BLaER1 treated with 17β-estradiol and CSF1 and Interleukin-3, amounts not matched to agents 10 nM and 100 nM (cell line): ENCODE data around the gene TEX38.

Experiments used
- H3K27ac ChIP-seq, 11 experiments: shearing (Covaris generic); formaldehyde crosslinking; 2 replicates each; pipeline ENCODE4 v1.8.1; 2022
- H3K27me3 ChIP-seq, 11 experiments: shearing (Covaris generic); formaldehyde crosslinking; 2 replicates each; pipeline ENCODE4 v1.8.1; 2022
- H3K36me3 ChIP-seq, 11 experiments: shearing (Covaris generic); formaldehyde crosslinking; 2 replicates each; pipeline ENCODE4 v1.8.1; 2022
- H3K4me1 ChIP-seq, 10 experiments: shearing (Covaris generic); formaldehyde crosslinking; 2 replicates each; pipeline ENCODE4 v1.8.1; 2022
- H3K4me2 ChIP-seq, 11 experiments: shearing (Covaris generic); formaldehyde crosslinking; 2 replicates each; pipeline ENCODE4 v1.8.1; 2022
- H3K4me3 ChIP-seq, 10 experiments: shearing (Covaris generic); formaldehyde crosslinking; 2 replicates each; pipeline ENCODE4 v1.8.1; 2022
- H3K9ac ChIP-seq, 11 experiments: shearing (Covaris generic); formaldehyde crosslinking; 2 replicates each; pipeline ENCODE4 v1.8.1; 2022
- H3K9me3 ChIP-seq, 11 experiments: shearing (Covaris generic); formaldehyde crosslinking; replicated peaks in 1 of 11; 2 replicates each; pipeline ENCODE4 v1.8.1; 2022
- H4K20me1 ChIP-seq, 11 experiments: shearing (Covaris generic); formaldehyde crosslinking; 2 replicates each; pipeline ENCODE4 v1.8.1; 2022
- Cebpa-rat ChIP-seq, 11 experiments: shearing (Covaris generic); IDR thresholded peaks; 2 replicates each; pipeline ENCODE4 v1.8.1; 2022

The TEX38 gene

GRCh38 chr1:46679789-46680573, 8.3 kb downstream of the TEX38 start:
- Histone ChIP-seq H3K4me1 (no peaks in the 10 kb centered on the region), H3K27me3 (no peaks in the 10 kb centered on the region), H3K9me3 (no peaks in the 10 kb centered on the region), H3K36me3 (peaks cover 96 to 100% (median 100%) of the 10 kb centered on the region in 11 experiments), H3K4me3 (no peak overlapping the region), H4K20me1 (peaks cover 0 to 5% (median 0%) of the 10 kb centered on the region in 11 experiments; a peak in 6 of 22 replicates), H3K27ac (no peak overlapping the region), H3K9ac (no peak overlapping the region), H3K4me2 (no peak overlapping the region)
- TF ChIP-seq Cebpa-rat (IDR thresholded peaks at IDR 0.05), result no peak

- peaks cover 0 to 12% (median 0%) of the 10 kb centered on the region in 11 experiments; a peak in 5 of 22 replicates for H4K20me1 ChIP-seq
- H3K9ac ChIP-seq, result no peak overlapping the region
- H3K4me2 ChIP-seq, result no peak overlapping the region
- no peak overlapping the region for H3K27ac ChIP-seq
- no peak overlapping the region for H3K4me3 ChIP-seq
- no peaks in the 10 kb centered on the region for H3K27me3 ChIP-seq
- peaks cover 99 to 100% (median 100%) of the 10 kb centered on the region in 11 experiments for H3K36me3 ChIP-seq
- peaks cover 0 to 3% (median 0%) of the 10 kb centered on the region in 10 experiments; a peak in 1 of 20 replicates for H3K4me1 ChIP-seq
- no peaks in the 10 kb centered on the region for H3K9me3 ChIP-seq
- TF ChIP-seq Cebpa-rat (IDR thresholded peaks at IDR 0.05), result no peak
Observed at GRCh38 chr1:46681333-46682034, 9.8 kb downstream of the TEX38 start.

- Histone ChIP-seq H3K36me3 (peaks cover 99 to 100% (median 100%) of the 10 kb centered on the region in 11 experiments), H3K4me3 (no peak overlapping the region), H3K27ac (no peak overlapping the region), H3K4me1 (peaks cover 0 to 9% (median 3%) of the 10 kb centered on the region in 10 experiments; a peak in 11 of 20 replicates), H3K9ac (no peak overlapping the region), H4K20me1 (peaks cover 0 to 17% (median 0%) of the 10 kb centered on the region in 11 experiments; a peak in 8 of 22 replicates), H3K9me3 (no peaks in the 10 kb centered on the region), H3K4me2 (no peak overlapping the region), H3K27me3 (no peaks in the 10 kb centered on the region)
- TF ChIP-seq Cebpa-rat (IDR thresholded peaks at IDR 0.05), result no peak
Observed at GRCh38 chr1:46682064-46682463, 10.4 kb downstream of the TEX38 start.

- H3K36me3 ChIP-seq, result peaks cover 100% of the 10 kb centered on the region in 11 experiments
- H3K27me3 ChIP-seq, result no peaks in the 10 kb centered on the region
Observed at GRCh38 chr1:46684670-46685069, 13.0 kb downstream of the TEX38 start.

DNA sequence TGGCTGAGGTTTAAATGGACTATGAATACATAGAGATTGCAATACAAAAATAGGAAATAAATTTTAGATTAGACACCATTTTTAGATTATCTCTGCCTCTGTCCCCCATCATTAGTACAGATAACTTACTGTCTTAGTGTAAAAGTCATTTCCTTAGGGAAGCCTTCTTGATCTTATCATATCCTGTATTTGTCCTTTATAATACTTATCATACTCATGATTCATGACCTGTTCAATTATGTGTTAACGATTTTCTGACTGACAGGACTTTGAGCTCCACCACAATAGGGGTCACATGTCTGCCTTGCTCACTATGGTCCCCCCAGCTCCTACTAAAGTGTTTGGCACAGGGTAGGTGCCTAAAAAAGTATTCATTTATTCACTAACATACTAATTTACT, 14.6 kb downstream of the TEX38 start:
- Histone ChIP-seq H3K9ac (no peak overlapping the region), H3K36me3 (peaks cover 100% of the 10 kb centered on the region in 11 experiments)
- no peak for TF ChIP-seq Cebpa-rat (IDR thresholded peaks at IDR 0.05)

More at GRCh38 chr1:46684670-46685069, 13.0 kb downstream of the TEX38 start:
- H3K9ac ChIP-seq, result no peak overlapping the region
- H3K4me1 ChIP-seq, result peaks cover 11 to 23% (median 19%) of the 10 kb centered on the region in 10 experiments; a peak in 19 of 20 replicates
- no peak for TF ChIP-seq Cebpa-rat (IDR thresholded peaks at IDR 0.05)
- peaks cover 0 to 43% (median 5%) of the 10 kb centered on the region in 11 experiments; a peak in 10 of 22 replicates for H4K20me1 ChIP-seq
- no peak overlapping the region for H3K27ac ChIP-seq
- H3K4me3 ChIP-seq, result no peak overlapping the region
- no peak overlapping the region for H3K4me2 ChIP-seq
- no peaks in the 10 kb centered on the region for H3K9me3 ChIP-seq

DNA sequence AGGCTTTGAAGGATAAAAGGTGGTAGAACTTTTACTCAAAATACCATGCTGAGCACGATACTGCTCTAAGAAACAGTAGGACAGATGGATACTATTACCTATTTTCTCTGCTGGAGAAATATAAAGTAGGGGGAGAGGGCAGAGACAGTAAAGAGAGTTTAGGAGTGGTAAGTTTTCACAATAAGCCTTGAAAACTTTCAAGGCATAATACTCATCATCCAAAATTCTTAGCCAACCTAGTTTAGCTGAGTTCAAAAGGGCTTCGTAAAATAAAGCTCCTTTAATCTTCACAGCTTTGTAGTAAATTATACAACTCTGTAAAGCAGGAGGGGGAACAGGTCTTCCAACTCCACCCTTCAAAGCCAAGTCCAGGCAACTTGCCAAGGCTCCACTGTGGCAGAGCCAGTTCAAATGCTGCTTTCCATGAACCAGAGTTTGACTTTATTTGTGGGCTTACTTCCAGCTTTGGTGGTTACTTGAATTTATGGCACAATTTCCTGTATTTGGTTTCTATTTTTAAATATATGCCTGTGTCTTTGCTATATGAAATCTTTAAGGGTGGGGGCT, 15.5 kb downstream of the TEX38 start:
- H3K27ac ChIP-seq, result peak overlapping the region in 5 of 11 experiments; percentile 20 to 51 (median 40); a peak in 8 of 22 replicates
- no peak for TF ChIP-seq Cebpa-rat (IDR thresholded peaks at IDR 0.05)
- H3K4me1 ChIP-seq, result peaks cover 12 to 25% (median 21%) of the 10 kb centered on the region in 10 experiments; a peak in 19 of 20 replicates
- no peaks in the 10 kb centered on the region for H3K27me3 ChIP-seq
- peak overlapping the region in 4 of 11 experiments; percentile 3 to 32 (median 11); a peak in 2 of 22 replicates for H3K9ac ChIP-seq
- no peaks in the 10 kb centered on the region for H3K9me3 ChIP-seq
- H4K20me1 ChIP-seq, result peaks cover 0 to 61% (median 15%) of the 10 kb centered on the region in 11 experiments; a peak in 15 of 22 replicates
- no peak overlapping the region for H3K4me3 ChIP-seq
- peak overlapping the region in 8 of 11 experiments; percentile 18 to 67 (median 46); a peak in 12 of 22 replicates for H3K4me2 ChIP-seq
- peaks cover 100% of the 10 kb centered on the region in 11 experiments for H3K36me3 ChIP-seq

More for the DNA sequence above, 14.6 kb downstream of the TEX38 start:
- H3K4me3 ChIP-seq, result no peak overlapping the region
- H3K27ac ChIP-seq, result no peak overlapping the region
- peaks cover 12 to 25% (median 21%) of the 10 kb centered on the region in 10 experiments; a peak in 19 of 20 replicates for H3K4me1 ChIP-seq
- no peak overlapping the region for H3K4me2 ChIP-seq
- no peaks in the 10 kb centered on the region for H3K9me3 ChIP-seq
- no peaks in the 10 kb centered on the region for H3K27me3 ChIP-seq
- peaks cover 0 to 55% (median 12%) of the 10 kb centered on the region in 11 experiments; a peak in 10 of 22 replicates for H4K20me1 ChIP-seq

DNA sequence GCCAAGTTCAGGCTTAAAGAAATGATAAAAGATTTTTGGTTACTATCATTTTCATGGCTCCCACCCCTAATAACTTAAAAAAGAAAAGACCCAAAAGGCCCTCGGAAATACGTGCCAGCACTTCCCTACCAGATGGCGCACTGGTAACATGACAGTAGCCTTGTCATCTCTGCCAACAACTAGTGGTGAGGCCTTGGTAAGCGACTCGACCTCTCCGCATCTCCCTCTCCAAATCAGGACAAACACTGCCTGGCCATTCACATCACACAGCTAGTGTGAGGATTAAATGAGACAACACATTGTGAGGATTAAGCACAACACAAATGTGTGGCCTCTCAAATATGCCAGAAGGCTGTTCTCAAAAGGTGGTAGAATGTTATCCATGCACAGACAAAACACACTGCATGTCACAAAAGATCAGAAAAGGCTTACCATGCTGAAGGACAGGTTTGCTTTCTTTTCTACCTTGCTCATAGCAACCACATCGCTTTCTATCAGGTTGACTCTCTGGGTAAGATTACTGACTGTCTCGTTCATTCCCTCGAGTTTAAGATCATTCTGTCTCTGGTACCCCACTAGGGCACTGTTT, 16.4 kb downstream of the TEX38 start:
- Histone ChIP-seq H4K20me1 (peaks cover 3 to 70% (median 19%) of the 10 kb centered on the region in 11 experiments; a peak in 16 of 22 replicates), H3K4me3 (no peak overlapping the region), H3K9me3 (no peaks in the 10 kb centered on the region), H3K27me3 (no peaks in the 10 kb centered on the region), H3K4me1 (peaks cover 12 to 25% (median 21%) of the 10 kb centered on the region in 10 experiments; a peak in 19 of 20 replicates), H3K4me2 (peak overlapping the region in 8 of 11 experiments; percentile 18 to 67 (median 46); a peak in 12 of 22 replicates), H3K27ac (peak overlapping the region in 4 of 11 experiments; percentile 20 to 51 (median 40); a peak in 7 of 22 replicates), H3K36me3 (peaks cover 98 to 100% (median 100%) of the 10 kb centered on the region in 11 experiments), H3K9ac (peak overlapping the region in 3 of 11 experiments; percentile 6 to 32 (median 16); a peak in 2 of 22 replicates)
- no peak for TF ChIP-seq Cebpa-rat (IDR thresholded peaks at IDR 0.05)

DNA sequence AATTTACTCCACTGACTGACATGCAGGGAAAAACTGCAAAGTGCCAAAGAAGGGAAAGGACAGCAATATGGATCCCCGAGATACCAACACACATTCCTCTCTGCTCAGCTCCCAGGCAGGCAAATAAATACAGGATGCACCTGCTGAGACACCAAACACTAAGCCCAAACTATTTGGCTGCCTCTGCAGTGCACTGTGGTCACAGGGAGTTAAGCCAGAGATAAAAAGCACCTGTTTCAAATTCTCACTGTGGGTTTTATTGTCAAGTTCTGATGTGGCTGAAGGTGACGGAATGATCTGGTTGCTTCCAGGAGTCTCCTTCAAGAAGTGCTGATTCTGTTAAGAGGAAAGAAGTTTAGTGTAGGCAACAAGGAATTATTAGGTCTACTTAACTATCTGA, 17.7 kb downstream of the TEX38 start:
- Histone ChIP-seq H3K4me1 (peaks cover 12 to 25% (median 21%) of the 10 kb centered on the region in 10 experiments; a peak in 19 of 20 replicates), H3K9ac (peak overlapping the region in 1 of 11 experiments; percentile 19; a peak in 1 of 22 replicates), H3K4me2 (no peak overlapping the region), H3K27ac (no peak overlapping the region), H3K9me3 (no peaks in the 10 kb centered on the region), H3K4me3 (no peak overlapping the region), H3K27me3 (no peaks in the 10 kb centered on the region), H4K20me1 (peaks cover 5 to 77% (median 26%) of the 10 kb centered on the region in 11 experiments; a peak in 16 of 22 replicates), H3K36me3 (peaks cover 92 to 95% (median 94%) of the 10 kb centered on the region in 11 experiments)
- TF ChIP-seq Cebpa-rat (IDR thresholded peaks at IDR 0.05), result no peak
